ENCODE results near the gene RNF212. TPM values are rescaled to one million over a fixed set of nuclear protein-coding genes. Genes with fewer than 3 reads are reported as not detected.

Gene RNF212
- total RNA-seq = 1 to 10 TPM in 1 of 2 experiments, under 1 TPM in 1; 0.87 to 1.4 TPM

- Mint-ChIP-seq H3K27me3 (peaks cover 18% of the 10 kb centered on the region), H3K4me3 (no peak within 1 kb of the TSS), H3K9me3 (no peaks in the 10 kb centered on the region), H3K27ac (no peak within 1 kb of the TSS), H3K4me1 (ENCODE audit: low read depth) (no peaks in the 10 kb centered on the region), H3K36me3 (no peaks in the 10 kb centered on the region)
- ChIA-PET POLR2A (no interaction called here), CTCF (interaction anchor here (1.7 kb wide), 1 partner anchor 17 kb away, joined by 7 read pairs; no protein-coding TSS in a partner anchor)
- intact Hi-C loops (cut with micrococcal nuclease) = no loop called here
- DNase-seq = peak; percentile 39
These were observed at the start of gene RNF212 for GRCh38 chr4:1113311-1114009. RNF212 (minus strand) TSS chr4:1113564; CDS start chr4:1113464, 100 bp downstream.

- intact Hi-C loops (cut with micrococcal nuclease) = no loop called here
- no peaks in the 10 kb centered on the region for H3K36me3 Mint-ChIP-seq
- H3K27ac Mint-ChIP-seq = no peak overlapping the region
- DNase-seq = no peak
- peaks cover 6% of the 10 kb centered on the region for H3K4me1 Mint-ChIP-seq (ENCODE audit: low read depth)
- no peak overlapping the region for H3K4me3 Mint-ChIP-seq
- POLR2A ChIA-PET = no interaction called here
- CTCF ChIA-PET = no interaction called here
- H3K9me3 Mint-ChIP-seq = peaks cover 10% of the 10 kb centered on the region
- H3K27me3 Mint-ChIP-seq = peaks cover 1% of the 10 kb centered on the region
These were observed 47.0 kb upstream of the RNF212 start for GRCh38 chr4:1160351-1160750.

- H3K27ac Mint-ChIP-seq = no peak overlapping the region
- ChIA-PET POLR2A (no interaction called here), CTCF (interaction anchor here (1.6 kb wide), 1 partner anchor 11 kb away, joined by 7 read pairs; no protein-coding TSS in a partner anchor)
- H3K9me3 Mint-ChIP-seq = peaks cover 10% of the 10 kb centered on the region
- H3K27me3 Mint-ChIP-seq = peaks cover 9% of the 10 kb centered on the region
- intact Hi-C loops (cut with micrococcal nuclease) = no loop called here
- H3K4me1 Mint-ChIP-seq (ENCODE audit: low read depth) = no peaks in the 10 kb centered on the region
- no peak for DNase-seq
- H3K4me3 Mint-ChIP-seq = no peak overlapping the region
- H3K36me3 Mint-ChIP-seq = no peaks in the 10 kb centered on the region
These were observed 42.7 kb upstream of the RNF212 start for GRCh38 chr4:1156069-1156468.

- ChIA-PET CTCF (no interaction called here), POLR2A (no interaction called here)
- H3K36me3 Mint-ChIP-seq = no peaks in the 10 kb centered on the region
- intact Hi-C loops (cut with micrococcal nuclease) = no loop called here
- H3K4me3 Mint-ChIP-seq = no peak overlapping the region
- no peaks in the 10 kb centered on the region for H3K4me1 Mint-ChIP-seq (ENCODE audit: low read depth)
- H3K27me3 Mint-ChIP-seq = peaks cover 9% of the 10 kb centered on the region
- no peak for DNase-seq
- H3K27ac Mint-ChIP-seq = no peak overlapping the region
- peaks cover 10% of the 10 kb centered on the region for H3K9me3 Mint-ChIP-seq
These were observed 42.0 kb upstream of the RNF212 start for GRCh38 chr4:1155314-1155713.

GRCh38 chr4:1154523-1155182, 41.3 kb upstream of the RNF212 start:
- peaks cover 9% of the 10 kb centered on the region for H3K27me3 Mint-ChIP-seq
- intact Hi-C loops (cut with micrococcal nuclease) = no loop called here
- H3K9me3 Mint-ChIP-seq = peaks cover 10% of the 10 kb centered on the region
- H3K27ac Mint-ChIP-seq = no peak overlapping the region
- H3K36me3 Mint-ChIP-seq = no peaks in the 10 kb centered on the region
- CTCF ChIA-PET = no interaction called here
- H3K4me1 Mint-ChIP-seq (ENCODE audit: low read depth) = no peaks in the 10 kb centered on the region
- POLR2A ChIA-PET = no interaction called here
- no peak for DNase-seq
- H3K4me3 Mint-ChIP-seq = no peak overlapping the region

- Mint-ChIP-seq H3K4me3 (no peak overlapping the region), H3K9me3 (peaks cover 10% of the 10 kb centered on the region), H3K36me3 (no peaks in the 10 kb centered on the region), H3K27me3 (peaks cover 9% of the 10 kb centered on the region), H3K27ac (no peak overlapping the region), H3K4me1 (ENCODE audit: low read depth) (no peaks in the 10 kb centered on the region)
- POLR2A ChIA-PET = no interaction called here
- intact Hi-C loops (cut with micrococcal nuclease) = no loop called here
- DNase-seq = no peak
- CTCF ChIA-PET = no interaction called here
These were observed 40.8 kb upstream of the RNF212 start for GRCh38 chr4:1154126-1154522.

- intact Hi-C loops (cut with micrococcal nuclease) = no loop called here
- H3K36me3 Mint-ChIP-seq = no peaks in the 10 kb centered on the region
- peaks cover 9% of the 10 kb centered on the region for H3K27me3 Mint-ChIP-seq
- H3K9me3 Mint-ChIP-seq = peaks cover 10% of the 10 kb centered on the region
- no peak for DNase-seq
- no peak overlapping the region for H3K27ac Mint-ChIP-seq
- ChIA-PET POLR2A (no interaction called here), CTCF (no interaction called here)
- H3K4me3 Mint-ChIP-seq = no peak overlapping the region
- H3K4me1 Mint-ChIP-seq (ENCODE audit: low read depth) = no peaks in the 10 kb centered on the region
These were observed 40.3 kb upstream of the RNF212 start for GRCh38 chr4:1153567-1154090.

GRCh38 chr4:1152290-1152689, 38.9 kb upstream of the RNF212 start:
- POLR2A ChIA-PET = no interaction called here
- no peak for DNase-seq
- CTCF ChIA-PET = interaction anchor here (1.1 kb wide), 1 partner anchor 22 kb away, joined by 5 read pairs; no protein-coding TSS in a partner anchor
- Mint-ChIP-seq H3K4me3 (no peak overlapping the region), H3K36me3 (no peaks in the 10 kb centered on the region), H3K27ac (no peak overlapping the region), H3K4me1 (ENCODE audit: low read depth) (no peaks in the 10 kb centered on the region), H3K9me3 (no peaks in the 10 kb centered on the region), H3K27me3 (peaks cover 9% of the 10 kb centered on the region)
- intact Hi-C loops (cut with micrococcal nuclease) = no loop called here

GRCh38 chr4:1151541-1151940, 38.2 kb upstream of the RNF212 start:
- Mint-ChIP-seq H3K9me3 (no peaks in the 10 kb centered on the region), H3K27me3 (peaks cover 9% of the 10 kb centered on the region), H3K36me3 (no peaks in the 10 kb centered on the region), H3K4me1 (ENCODE audit: low read depth) (no peaks in the 10 kb centered on the region), H3K4me3 (no peak overlapping the region), H3K27ac (no peak overlapping the region)
- ChIA-PET CTCF (no interaction called here), POLR2A (no interaction called here)
- DNase-seq = no peak
- intact Hi-C loops (cut with micrococcal nuclease) = no loop called here

- no peak overlapping the region for H3K4me3 Mint-ChIP-seq
- H3K9me3 Mint-ChIP-seq = no peaks in the 10 kb centered on the region
- no peaks in the 10 kb centered on the region for H3K4me1 Mint-ChIP-seq (ENCODE audit: low read depth)
- intact Hi-C loops (cut with micrococcal nuclease) = no loop called here
- H3K36me3 Mint-ChIP-seq = no peaks in the 10 kb centered on the region
- POLR2A ChIA-PET = no interaction called here
- H3K27me3 Mint-ChIP-seq = peaks cover 9% of the 10 kb centered on the region
- H3K27ac Mint-ChIP-seq = no peak overlapping the region
- DNase-seq = no peak
- CTCF ChIA-PET = interaction anchor here (0.9 kb wide), 1 partner anchor 17 kb away, joined by 3 read pairs; no protein-coding TSS in a partner anchor
These were observed 37.5 kb upstream of the RNF212 start for GRCh38 chr4:1150875-1151274.

GRCh38 chr4:1139860-1140259, 26.5 kb upstream of the RNF212 start:
- Mint-ChIP-seq H3K9me3 (no peaks in the 10 kb centered on the region), H3K36me3 (no peaks in the 10 kb centered on the region), H3K27ac (no peak overlapping the region), H3K4me3 (no peak overlapping the region), H3K27me3 (peaks cover 3% of the 10 kb centered on the region), H3K4me1 (ENCODE audit: low read depth) (peaks cover 8% of the 10 kb centered on the region)
- ChIA-PET CTCF (no interaction called here), POLR2A (no interaction called here)
- intact Hi-C loops (cut with micrococcal nuclease) = no loop called here
- DNase-seq = no peak

GRCh38 chr4:1137850-1138249, 24.5 kb upstream of the RNF212 start:
- Mint-ChIP-seq H3K9me3 (no peaks in the 10 kb centered on the region), H3K27me3 (no peaks in the 10 kb centered on the region), H3K27ac (no peak overlapping the region), H3K36me3 (no peaks in the 10 kb centered on the region), H3K4me1 (ENCODE audit: low read depth) (peaks cover 8% of the 10 kb centered on the region), H3K4me3 (no peak overlapping the region)
- CTCF ChIA-PET = interaction anchor here (0.5 to 1.5 kb wide), 6 partner anchors 9 to 581 kb away, joined by 3 to 7 read pairs (median 3); partner anchors contain the start of gene UVSSA
- intact Hi-C loops (cut with micrococcal nuclease) = no loop called here
- POLR2A ChIA-PET = no interaction called here
- no peak for DNase-seq

Measured in activated CD4-positive, alpha-beta memory T cell treated with anti-CD3 and anti-CD28 coated beads for 36 hours (primary cell).